Left ventricle myocardium inferior (tissue), 1 donor: ENCODE measurements around the gene ADAMTS9. TPM values are rescaled to one million over a fixed set of nuclear protein-coding genes. Genes with fewer than 3 reads are reported as not detected.

Experiments used
- DNase-seq: peaks from one replicate; pipeline ENCODE4 v3.0.0-alpha.2; 2020
- H3K27ac ChIP-seq: fragments of 200-600 bp; replicated peaks from 2 replicates; pipeline ENCODE4 v1.8.0; 2021
- H3K27me3 ChIP-seq: fragments of 200-600 bp; 2 replicates; pipeline ENCODE4 v1.8.0; 2021; ENCODE audit warnings: low read depth
- H3K36me3 ChIP-seq: fragments of 200-600 bp; 2 replicates; pipeline ENCODE4 v1.8.0; 2021
- H3K4me1 ChIP-seq: fragments of 200-600 bp; 2 replicates; pipeline ENCODE4 v1.8.0; 2021
- H3K4me3 ChIP-seq: fragments of 200-600 bp; 2 replicates; pipeline ENCODE4 v1.8.0; 2021; ENCODE audit warnings: mild to moderate bottlenecking, moderate library complexity
- H3K9me3 ChIP-seq: fragments of 200-600 bp; replicated peaks from 2 replicates; pipeline ENCODE4 v1.8.0; 2021
- CTCF ChIP-seq: fragments of 200-600 bp; IDR thresholded peaks from 2 replicates; pipeline ENCODE4 v1.8.0; 2021; ENCODE audit warnings: antibody characterized with exemption, mild to moderate bottlenecking, borderline replicate concordance
- intact Hi-C: fragments of 100-400 bp; cut with micrococcal nuclease; formaldehyde crosslinking; loops from one replicate; pipeline ENCODE4 v1.11.0; 2022
- total RNA-seq: library from RNA; stranded (reverse); fragmentation: NEBNext Ultra II Directional; extraction: Animal tissue kit (Norgen Biotek cat#: 25700); gene quantifications from one replicate; pipeline ENCODE4 v1.2.1, GENCODE V29; 2021
- donor health status: DM: no; HTN: yes; CAD: no; lungs with severe emphysema.

The ADAMTS9 gene
- total RNA-seq, 1 donor from 2014 or later: 14.7 TPM

- Histone ChIP-seq H3K4me1 (peaks cover 11% of the 10 kb centered on the region), H3K4me3 (no peak overlapping the region)
- intact Hi-C loops: no loop called here
Measured at GRCh38 chr3:64576211-64576775, 111.5 kb downstream of the ADAMTS9 start.

GRCh38 chr3:64575211-64575844, 112.5 kb downstream of the ADAMTS9 start:
- peak; percentile 56 for TF ChIP-seq CTCF
- no peak overlapping the region for H3K4me3 ChIP-seq
- DNase-seq: no peak
- no peaks in the 10 kb centered on the region for H3K9me3 ChIP-seq
- H3K27me3 ChIP-seq: no peaks in the 10 kb centered on the region
- no peak overlapping the region for H3K27ac ChIP-seq
- intact Hi-C loops: no loop called here
- peaks cover 6% of the 10 kb centered on the region for H3K36me3 ChIP-seq
- H3K4me1 ChIP-seq: peaks cover 11% of the 10 kb centered on the region

More at GRCh38 chr3:64576211-64576775, 111.5 kb downstream of the ADAMTS9 start:
- no peak for DNase-seq
- peaks cover 6% of the 10 kb centered on the region for H3K36me3 ChIP-seq
- H3K27me3 ChIP-seq: no peaks in the 10 kb centered on the region
- H3K9me3 ChIP-seq: no peaks in the 10 kb centered on the region
- TF ChIP-seq CTCF: no peak
- no peak overlapping the region for H3K27ac ChIP-seq

- peaks cover 6% of the 10 kb centered on the region for H3K36me3 ChIP-seq
- H3K9me3 ChIP-seq: no peaks in the 10 kb centered on the region
- no peaks in the 10 kb centered on the region for H3K27me3 ChIP-seq
- no peak for TF ChIP-seq CTCF
- no peak overlapping the region for H3K4me3 ChIP-seq
- H3K27ac ChIP-seq: no peak overlapping the region
- intact Hi-C loops: no loop called here
- DNase-seq: no peak
- H3K4me1 ChIP-seq: peaks cover 8% of the 10 kb centered on the region
Measured at GRCh38 chr3:64574194-64574593, 113.6 kb downstream of the ADAMTS9 start.

GRCh38 chr3:64571982-64572381, 115.8 kb downstream of the ADAMTS9 start:
- no peak for TF ChIP-seq CTCF
- Histone ChIP-seq H3K4me3 (no peak overlapping the region), H3K9me3 (no peaks in the 10 kb centered on the region), H3K36me3 (peaks cover 15% of the 10 kb centered on the region), H3K4me1 (no peaks in the 10 kb centered on the region), H3K27ac (no peak overlapping the region), H3K27me3 (no peaks in the 10 kb centered on the region)
- intact Hi-C loops: no loop called here
- no peak for DNase-seq

- intact Hi-C loops: no loop called here
- peaks cover 15% of the 10 kb centered on the region for H3K36me3 ChIP-seq
- H3K9me3 ChIP-seq: no peaks in the 10 kb centered on the region
- H3K4me1 ChIP-seq: no peaks in the 10 kb centered on the region
- no peak overlapping the region for H3K27ac ChIP-seq
- no peak for DNase-seq
- no peak for TF ChIP-seq CTCF
- H3K27me3 ChIP-seq: no peaks in the 10 kb centered on the region
- H3K4me3 ChIP-seq: no peak overlapping the region
Measured at GRCh38 chr3:64568895-64569517, 118.8 kb downstream of the ADAMTS9 start.
